HEK293 (cell line): ENCODE data around the gene ODAD3.
"Not testable (repeated sequence)": the region's sequence is repeated elsewhere in the genome, so short reads cannot be mapped to it uniquely, and the experiment has no call there.

ENCODE experiments used
- CTCF ChIP-seq: fragments of 450-650 bp; formaldehyde crosslinking; IDR thresholded peaks from 2 replicates; pipeline ENCODE4 v1.5.1; 2016; ENCODE audit warnings: missing biosample characterization, missing genetic modification characterization
- HOXA7 ChIP-seq: sonication (generic); formaldehyde crosslinking; IDR thresholded peaks from 2 replicates; pipeline ENCODE4 v1.8.1; 2022; ENCODE audit warnings: missing genetic modification reagents, borderline replicate concordance
- TCF7L2 ChIP-seq: IDR thresholded peaks from 2 replicates; pipeline ENCODE4 v1.6.1; 2011; ENCODE audit warnings: low read depth, mild to moderate bottlenecking, inconsistent platforms, low read length, moderate library complexity, borderline replicate concordance
- YY1 ChIP-seq: fragments of 450-650 bp; formaldehyde crosslinking; IDR thresholded peaks from 2 replicates; pipeline ENCODE4 v1.5.1; 2018; ENCODE audit warnings: missing biosample characterization, missing genetic modification characterization
- ZBTB11 ChIP-seq: fragments of 450-650 bp; formaldehyde crosslinking; conservative IDR thresholded peaks from 2 replicates; pipeline ENCODE4 v1.5.1; 2016; ENCODE audit warnings: low read depth, missing biosample characterization, missing genetic modification characterization
- ZBTB7A ChIP-seq: fragments of 450-650 bp; formaldehyde crosslinking; IDR thresholded peaks from 2 replicates; pipeline ENCODE4 v1.5.1; 2016; ENCODE audit warnings: low read depth, missing biosample characterization, missing genetic modification characterization
- ZNF24 ChIP-seq: fragments of 450-650 bp; formaldehyde crosslinking; IDR thresholded peaks from 2 replicates; pipeline ENCODE4 v1.5.1; 2016; ENCODE audit warnings: missing biosample characterization, missing genetic modification characterization
- ZNF48 ChIP-seq: fragments of 450-650 bp; formaldehyde crosslinking; IDR thresholded peaks from 2 replicates; pipeline ENCODE4 v1.5.1; 2016; ENCODE audit warnings: missing biosample characterization, missing genetic modification characterization
- ZNF488 ChIP-seq: fragments of 450-650 bp; formaldehyde crosslinking; IDR thresholded peaks from 2 replicates; pipeline ENCODE4 v1.5.1; 2016; ENCODE audit warnings: missing biosample characterization, missing genetic modification characterization
- ZNF639 ChIP-seq: fragments of 450-650 bp; formaldehyde crosslinking; IDR thresholded peaks from 2 replicates; pipeline ENCODE4 v1.5.1; 2016; ENCODE audit warnings: missing biosample characterization, missing genetic modification characterization
- ZNF785 ChIP-seq: fragments of 450-650 bp; formaldehyde crosslinking; IDR thresholded peaks from 2 replicates; pipeline ENCODE4 v1.5.1; 2016; ENCODE audit warnings: missing biosample characterization, missing genetic modification characterization
- TF ChIP-seq, protein P1 (sequence below): fragments of 450-650 bp; IDR thresholded peaks from 2 replicates; pipeline ENCODE4 v1.5.1; 2018; ENCODE audit warnings: missing biosample characterization, missing genetic modification characterization

DNA sequence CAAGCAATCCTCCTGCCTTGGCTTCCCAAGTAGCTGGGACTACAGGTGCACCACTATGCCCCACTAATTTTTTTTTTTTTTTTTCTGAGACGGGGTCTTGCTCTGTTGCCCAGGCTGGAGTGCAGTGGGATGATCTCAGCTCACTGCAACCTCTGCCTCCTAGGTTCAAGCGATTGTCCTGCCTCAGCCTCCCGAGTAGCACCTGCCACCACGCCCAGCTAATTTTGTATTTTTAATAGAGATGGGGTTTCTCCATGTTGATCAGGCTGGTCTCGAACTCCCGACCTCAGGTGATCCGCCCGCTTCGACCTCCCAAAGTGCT is 20.3 kb upstream of the ODAD3 start:
- TF ChIP-seq ZBTB11; CTCF (tag by site-specific recombination); ZNF639; ZNF48 (tag by site-specific recombination); HOXA7; YY1 (tag by site-specific recombination); ZNF488 (tag by site-specific recombination); ZNF24 (tag by site-specific recombination); TCF7L2; ZBTB7A (tag by site-specific recombination); ZNF785 (tag by site-specific recombination): not testable (repeated sequence)
- TF ChIP-seq, protein P1, sequence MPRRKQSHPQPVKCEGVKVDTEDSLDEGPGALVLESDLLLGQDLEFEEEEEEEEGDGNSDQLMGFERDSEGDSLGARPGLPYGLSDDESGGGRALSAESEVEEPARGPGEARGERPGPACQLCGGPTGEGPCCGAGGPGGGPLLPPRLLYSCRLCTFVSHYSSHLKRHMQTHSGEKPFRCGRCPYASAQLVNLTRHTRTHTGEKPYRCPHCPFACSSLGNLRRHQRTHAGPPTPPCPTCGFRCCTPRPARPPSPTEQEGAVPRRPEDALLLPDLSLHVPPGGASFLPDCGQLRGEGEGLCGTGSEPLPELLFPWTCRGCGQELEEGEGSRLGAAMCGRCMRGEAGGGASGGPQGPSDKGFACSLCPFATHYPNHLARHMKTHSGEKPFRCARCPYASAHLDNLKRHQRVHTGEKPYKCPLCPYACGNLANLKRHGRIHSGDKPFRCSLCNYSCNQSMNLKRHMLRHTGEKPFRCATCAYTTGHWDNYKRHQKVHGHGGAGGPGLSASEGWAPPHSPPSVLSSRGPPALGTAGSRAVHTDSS (tag by site-specific recombination), result not testable (repeated sequence)
